Measurements from ENCODE around the gene IP6K1. TPM values are rescaled to one million over a fixed set of nuclear protein-coding genes. Genes with fewer than 3 reads are reported as not detected.

Gene IP6K1
- total and polyA plus RNA-seq, 10 of the 15 experiments (the other 5 are each of a cell fraction or from before 2014, with no cell fraction given): 1.3 to 30.6 (median 18.2) TPM

DNA sequence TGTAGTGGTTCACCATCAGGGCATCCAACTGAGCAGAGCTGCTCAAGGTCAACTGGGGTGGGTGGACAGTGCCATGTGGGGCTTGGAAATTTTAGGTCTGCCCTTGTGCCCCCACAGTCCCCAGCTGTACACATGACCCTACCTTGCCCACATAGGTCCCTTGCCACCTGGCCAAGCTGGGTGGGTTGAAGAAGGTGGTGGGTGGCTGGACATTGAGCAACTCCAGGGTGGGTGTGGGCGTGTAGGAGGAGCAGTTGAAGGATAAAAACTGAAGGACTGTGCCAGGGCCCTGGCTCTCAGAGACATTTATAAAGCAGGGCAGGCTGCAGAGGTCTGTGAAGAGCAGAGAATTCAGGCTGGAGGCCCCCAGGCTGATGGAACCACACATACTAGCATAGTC lies 12.8 kb upstream of the IP6K1 start (continued):
- TF ChIP-seq, protein P1, sequence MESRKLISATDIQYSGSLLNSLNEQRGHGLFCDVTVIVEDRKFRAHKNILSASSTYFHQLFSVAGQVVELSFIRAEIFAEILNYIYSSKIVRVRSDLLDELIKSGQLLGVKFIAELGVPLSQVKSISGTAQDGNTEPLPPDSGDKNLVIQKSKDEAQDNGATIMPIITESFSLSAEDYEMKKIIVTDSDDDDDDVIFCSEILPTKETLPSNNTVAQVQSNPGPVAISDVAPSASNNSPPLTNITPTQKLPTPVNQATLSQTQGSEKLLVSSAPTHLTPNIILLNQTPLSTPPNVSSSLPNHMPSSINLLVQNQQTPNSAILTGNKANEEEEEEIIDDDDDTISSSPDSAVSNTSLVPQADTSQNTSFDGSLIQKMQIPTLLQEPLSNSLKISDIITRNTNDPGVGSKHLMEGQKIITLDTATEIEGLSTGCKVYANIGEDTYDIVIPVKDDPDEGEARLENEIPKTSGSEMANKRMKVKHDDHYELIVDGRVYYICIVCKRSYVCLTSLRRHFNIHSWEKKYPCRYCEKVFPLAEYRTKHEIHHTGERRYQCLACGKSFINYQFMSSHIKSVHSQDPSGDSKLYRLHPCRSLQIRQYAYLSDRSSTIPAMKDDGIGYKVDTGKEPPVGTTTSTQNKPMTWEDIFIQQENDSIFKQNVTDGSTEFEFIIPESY (IDR thresholded peaks at IDR 0.05): no peak
- TF ChIP-seq BCL11A (IDR thresholded peaks at IDR 0.05; ENCODE audit: low read depth, low read length): no peak
- TF ChIP-seq, protein P2, sequence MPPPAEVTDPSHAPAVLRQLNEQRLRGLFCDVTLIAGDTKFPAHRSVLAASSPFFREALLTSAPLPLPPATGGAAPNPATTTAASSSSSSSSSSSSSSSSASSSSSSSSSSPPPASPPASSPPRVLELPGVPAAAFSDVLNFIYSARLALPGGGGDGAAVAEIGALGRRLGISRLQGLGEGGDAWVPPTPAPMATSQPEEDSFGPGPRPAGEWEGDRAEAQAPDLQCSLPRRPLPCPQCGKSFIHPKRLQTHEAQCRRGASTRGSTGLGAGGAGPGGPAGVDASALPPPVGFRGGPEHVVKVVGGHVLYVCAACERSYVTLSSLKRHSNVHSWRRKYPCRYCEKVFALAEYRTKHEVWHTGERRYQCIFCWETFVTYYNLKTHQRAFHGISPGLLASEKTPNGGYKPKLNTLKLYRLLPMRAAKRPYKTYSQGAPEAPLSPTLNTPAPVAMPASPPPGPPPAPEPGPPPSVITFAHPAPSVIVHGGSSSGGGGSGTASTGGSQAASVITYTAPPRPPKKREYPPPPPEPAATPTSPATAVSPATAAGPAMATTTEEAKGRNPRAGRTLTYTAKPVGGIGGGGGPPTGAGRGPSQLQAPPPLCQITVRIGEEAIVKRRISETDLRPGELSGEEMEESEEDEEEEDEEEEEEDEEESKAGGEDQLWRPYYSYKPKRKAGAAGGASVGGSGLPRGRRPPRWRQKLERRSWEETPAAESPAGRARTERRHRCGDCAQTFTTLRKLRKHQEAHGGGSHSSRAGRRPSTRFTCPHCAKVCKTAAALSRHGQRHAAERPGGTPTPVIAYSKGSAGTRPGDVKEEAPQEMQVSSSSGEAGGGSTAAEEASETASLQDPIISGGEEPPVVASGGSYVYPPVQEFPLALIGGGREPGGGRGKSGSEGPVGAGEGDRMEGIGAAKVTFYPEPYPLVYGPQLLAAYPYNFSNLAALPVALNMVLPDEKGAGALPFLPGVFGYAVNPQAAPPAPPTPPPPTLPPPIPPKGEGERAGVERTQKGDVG (CRISPR knock-in tag; IDR thresholded peaks at IDR 0.05): no peak
- TF ChIP-seq, protein P3, sequence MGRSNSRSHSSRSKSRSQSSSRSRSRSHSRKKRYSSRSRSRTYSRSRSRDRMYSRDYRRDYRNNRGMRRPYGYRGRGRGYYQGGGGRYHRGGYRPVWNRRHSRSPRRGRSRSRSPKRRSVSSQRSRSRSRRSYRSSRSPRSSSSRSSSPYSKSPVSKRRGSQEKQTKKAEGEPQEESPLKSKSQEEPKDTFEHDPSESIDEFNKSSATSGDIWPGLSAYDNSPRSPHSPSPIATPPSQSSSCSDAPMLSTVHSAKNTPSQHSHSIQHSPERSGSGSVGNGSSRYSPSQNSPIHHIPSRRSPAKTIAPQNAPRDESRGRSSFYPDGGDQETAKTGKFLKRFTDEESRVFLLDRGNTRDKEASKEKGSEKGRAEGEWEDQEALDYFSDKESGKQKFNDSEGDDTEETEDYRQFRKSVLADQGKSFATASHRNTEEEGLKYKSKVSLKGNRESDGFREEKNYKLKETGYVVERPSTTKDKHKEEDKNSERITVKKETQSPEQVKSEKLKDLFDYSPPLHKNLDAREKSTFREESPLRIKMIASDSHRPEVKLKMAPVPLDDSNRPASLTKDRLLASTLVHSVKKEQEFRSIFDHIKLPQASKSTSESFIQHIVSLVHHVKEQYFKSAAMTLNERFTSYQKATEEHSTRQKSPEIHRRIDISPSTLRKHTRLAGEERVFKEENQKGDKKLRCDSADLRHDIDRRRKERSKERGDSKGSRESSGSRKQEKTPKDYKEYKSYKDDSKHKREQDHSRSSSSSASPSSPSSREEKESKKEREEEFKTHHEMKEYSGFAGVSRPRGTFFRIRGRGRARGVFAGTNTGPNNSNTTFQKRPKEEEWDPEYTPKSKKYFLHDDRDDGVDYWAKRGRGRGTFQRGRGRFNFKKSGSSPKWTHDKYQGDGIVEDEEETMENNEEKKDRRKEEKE (IDR thresholded peaks at IDR 0.05): no peak
